ENCODE results near the gene TRABD2B. TPM values are rescaled to one million over a fixed set of nuclear protein-coding genes. Genes with fewer than 3 reads are reported as not detected.
A peak's percentile ranks its signal among the peaks of the same experiment; 100 is the strongest.

TRABD2B gene
- polyA plus RNA-seq, 1 donor: 21.2 TPM

GRCh38 chr1:47852006-47852718 lies 145.0 kb downstream of the TRABD2B start:
- no peak for DNase-seq

DNA sequence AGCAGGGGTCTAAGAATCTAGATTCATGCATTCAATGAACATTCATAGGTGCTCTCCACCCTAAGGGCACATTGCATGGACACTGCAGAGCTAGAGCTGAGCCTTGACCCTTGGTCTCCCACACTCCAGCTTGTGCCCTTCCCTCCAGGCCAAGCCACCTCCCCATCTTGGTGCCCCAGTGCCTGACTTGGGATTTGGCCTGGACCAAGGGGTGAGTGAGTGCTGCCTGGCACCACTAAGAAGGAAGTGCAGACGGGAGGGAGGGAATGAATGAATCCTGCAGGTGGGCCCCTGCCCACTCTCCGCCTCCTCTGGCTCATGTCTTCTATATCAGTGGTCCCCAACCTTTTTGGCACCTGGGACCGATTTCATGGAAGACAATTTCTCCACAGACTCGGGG lies 146.7 kb downstream of the TRABD2B start:
- no peak for DNase-seq

DNA sequence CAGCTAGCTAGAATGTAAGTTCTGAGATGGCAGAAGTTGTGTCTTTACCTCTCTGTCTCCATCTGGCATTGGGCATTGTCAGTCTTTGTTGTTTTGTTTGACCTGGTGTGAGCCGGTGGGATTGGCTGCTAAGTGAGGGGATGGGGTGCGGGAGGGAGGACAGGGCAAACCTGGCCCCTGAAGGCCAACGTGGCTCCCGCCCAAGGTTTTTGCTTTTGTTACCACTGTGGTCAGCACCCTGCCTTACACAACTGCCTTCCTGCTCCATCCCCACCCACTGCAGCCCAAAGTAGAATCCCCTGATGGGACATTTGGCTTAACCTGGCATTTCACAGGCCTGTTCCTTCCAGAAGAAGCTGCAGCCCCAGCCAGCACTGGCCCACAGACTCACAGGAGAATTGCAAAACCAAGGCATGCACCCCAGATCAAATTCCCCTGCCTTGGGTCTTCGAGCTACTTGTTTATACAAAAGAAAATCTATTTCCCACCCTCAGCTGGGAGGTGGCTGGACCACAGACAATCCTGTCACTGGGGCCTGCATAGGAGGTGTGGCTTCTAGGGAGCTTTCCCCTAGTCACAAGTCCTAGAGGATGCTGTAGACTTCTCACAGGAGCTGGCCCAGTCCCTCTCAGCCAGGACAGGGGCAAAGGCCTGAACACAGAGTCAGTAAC lies 147.5 kb downstream of the TRABD2B start:
- no peak for DNase-seq

DNA sequence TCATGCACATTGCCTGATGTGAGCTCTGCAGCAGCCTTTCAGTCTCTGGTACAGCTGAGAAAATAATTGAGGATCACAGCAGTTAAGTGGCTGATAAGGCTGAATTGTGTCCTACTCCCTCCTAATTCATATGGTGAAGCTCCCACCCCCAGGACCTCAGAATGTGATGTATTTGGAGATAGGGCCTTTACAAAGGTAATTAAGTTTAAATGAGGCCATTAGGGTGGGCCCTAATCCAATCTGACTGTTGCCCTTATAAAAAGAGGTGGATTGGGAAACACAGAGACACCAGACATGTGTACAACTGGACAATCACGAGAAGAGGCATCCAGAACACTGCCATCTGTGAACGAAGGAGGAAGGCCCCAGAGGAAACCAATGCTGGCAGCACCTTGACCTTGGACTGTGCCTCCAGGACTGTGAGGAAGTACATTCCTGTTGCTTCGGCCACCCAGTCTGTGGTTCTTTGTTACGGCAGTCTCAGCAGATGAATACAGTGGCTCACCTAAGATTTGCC lies 148.1 kb downstream of the TRABD2B start:
- DNase-seq: no peak

DNA sequence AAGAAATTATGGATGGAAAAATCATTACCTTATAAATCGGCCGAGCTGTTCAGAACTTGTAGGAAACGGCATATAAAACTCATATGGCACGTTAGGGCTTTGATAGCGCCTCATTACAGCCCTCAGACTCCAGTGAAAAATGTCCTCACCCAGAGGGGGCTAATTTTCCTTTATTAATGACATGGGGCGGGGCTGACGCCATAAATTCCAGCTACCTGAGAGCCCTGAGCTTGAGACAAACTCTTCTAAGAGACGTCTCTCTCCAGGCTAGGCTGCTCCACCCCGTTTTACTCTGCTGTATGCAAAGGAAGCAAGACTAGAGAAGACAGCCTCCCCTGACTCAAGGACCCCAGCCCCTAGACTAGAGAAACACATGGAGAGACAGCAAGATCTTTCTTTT lies 149.4 kb downstream of the TRABD2B start:
- DNase-seq: no peak

GRCh38 chr1:47844558-47844955 lies 152.6 kb downstream of the TRABD2B start:
- DNase-seq: no peak

DNA sequence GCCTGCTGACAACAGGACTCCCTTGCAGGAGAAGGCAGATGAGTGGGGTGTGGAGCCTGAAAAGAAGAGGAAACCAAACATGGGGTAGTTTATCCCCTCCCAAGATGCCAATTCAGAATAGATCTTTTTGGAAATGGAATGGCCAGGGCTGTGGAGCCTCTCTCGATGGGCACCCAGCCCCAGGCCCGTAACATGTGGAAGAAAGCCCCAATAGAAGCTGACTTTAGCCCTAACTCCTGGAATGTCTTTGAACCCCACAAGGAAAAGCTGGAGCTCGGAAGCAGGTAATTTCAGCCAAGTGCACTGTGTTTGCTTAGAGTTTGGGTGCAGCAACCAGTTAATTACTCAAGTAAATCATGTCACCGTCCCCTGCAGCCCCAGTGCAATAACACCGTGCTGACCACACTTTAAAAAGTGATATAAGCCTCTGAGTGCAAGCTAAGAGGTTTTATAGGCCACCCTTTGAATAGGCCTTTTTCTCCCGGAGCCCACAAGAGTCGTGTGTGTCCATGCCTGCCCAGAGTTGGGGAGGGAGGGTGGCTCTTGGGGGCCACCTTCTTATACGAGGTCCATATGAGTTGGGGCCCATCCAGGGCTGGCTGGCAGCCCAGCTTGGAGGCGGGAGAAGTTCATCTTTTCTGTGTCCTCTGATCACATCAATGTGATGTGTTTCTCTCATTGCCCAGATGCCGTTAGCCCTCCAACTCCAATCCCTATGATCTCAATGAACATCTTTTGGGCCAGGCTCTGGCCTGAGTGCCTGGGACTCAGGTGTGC lies 153.2 kb downstream of the TRABD2B start:
- peak; percentile 59 for DNase-seq

DNA sequence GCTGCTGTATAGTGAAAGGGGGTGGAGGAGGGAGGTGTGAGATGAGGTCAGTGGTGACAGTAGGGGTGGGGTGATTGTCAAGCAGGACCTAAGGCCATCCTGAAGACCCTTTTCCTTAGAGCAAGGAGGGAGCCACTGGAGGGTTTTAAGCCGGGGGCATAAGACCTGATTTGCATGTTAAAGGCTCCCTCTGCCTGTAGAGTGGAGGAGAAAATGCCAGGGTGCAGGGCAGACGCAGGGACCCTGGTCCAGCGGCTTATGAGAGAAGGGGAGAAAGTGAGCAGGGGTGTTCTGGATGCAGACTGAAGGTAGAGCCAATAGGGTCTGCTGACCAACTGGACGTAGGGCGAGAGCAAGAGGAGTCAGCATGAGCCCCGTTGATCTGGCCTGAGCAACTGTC lies 154.1 kb downstream of the TRABD2B start:
- no peak for DNase-seq

DNA sequence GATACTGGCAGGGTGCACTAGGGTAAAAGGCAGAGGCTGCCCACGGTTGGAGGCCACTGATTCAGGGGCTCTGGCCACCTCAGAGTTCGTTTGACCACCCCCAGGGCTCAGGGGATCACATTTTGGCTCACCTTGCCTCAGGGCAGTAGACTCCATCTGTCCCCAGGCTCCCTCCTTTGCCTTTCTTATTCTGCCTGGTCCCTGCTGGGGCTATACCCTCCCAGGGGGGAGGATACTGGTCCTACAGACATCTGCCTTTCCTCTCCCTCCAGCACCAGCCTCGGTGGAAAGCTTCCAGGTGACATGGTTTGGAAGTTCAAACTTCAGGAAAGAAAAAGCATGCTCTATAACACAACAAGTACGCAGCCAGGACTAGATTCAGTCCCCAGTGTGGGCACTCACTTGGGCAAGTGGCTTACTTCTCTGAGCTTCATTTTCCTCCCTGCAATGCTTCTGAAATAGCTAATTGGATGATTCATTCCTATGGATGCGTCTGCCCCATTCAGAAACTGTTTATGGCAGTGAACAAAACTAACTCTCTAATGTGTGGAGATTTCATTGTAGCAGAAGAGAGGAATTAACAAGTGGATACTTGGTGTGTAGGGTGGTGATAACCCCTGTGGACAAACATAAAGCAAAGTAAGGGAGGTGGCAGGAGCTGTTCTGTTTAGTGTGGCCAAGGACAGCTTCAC lies 154.8 kb downstream of the TRABD2B start:
- DNase-seq: no peak

GRCh38 chr1:47841356-47841755 lies 155.8 kb downstream of the TRABD2B start:
- DNase-seq: no peak

GRCh38 chr1:47840393-47841190 lies 156.6 kb downstream of the TRABD2B start:
- DNase-seq: no peak

DNA sequence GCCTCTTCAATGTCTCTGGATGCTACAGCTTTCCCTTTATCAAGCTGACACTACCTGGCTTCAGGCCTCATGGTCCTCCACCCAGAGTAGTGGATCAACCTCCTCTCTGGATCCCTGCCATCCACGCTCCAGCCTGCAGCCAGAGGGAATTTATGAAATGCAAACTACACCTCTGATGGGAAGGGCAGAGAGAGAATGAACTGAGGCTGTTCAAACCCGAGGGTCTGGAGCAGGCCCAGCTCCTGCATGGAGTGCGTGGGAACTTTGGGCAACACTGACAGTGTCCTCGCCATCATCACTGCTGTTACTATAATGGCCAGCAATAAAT lies 157.8 kb downstream of the TRABD2B start:
- DNase-seq: no peak

DNA sequence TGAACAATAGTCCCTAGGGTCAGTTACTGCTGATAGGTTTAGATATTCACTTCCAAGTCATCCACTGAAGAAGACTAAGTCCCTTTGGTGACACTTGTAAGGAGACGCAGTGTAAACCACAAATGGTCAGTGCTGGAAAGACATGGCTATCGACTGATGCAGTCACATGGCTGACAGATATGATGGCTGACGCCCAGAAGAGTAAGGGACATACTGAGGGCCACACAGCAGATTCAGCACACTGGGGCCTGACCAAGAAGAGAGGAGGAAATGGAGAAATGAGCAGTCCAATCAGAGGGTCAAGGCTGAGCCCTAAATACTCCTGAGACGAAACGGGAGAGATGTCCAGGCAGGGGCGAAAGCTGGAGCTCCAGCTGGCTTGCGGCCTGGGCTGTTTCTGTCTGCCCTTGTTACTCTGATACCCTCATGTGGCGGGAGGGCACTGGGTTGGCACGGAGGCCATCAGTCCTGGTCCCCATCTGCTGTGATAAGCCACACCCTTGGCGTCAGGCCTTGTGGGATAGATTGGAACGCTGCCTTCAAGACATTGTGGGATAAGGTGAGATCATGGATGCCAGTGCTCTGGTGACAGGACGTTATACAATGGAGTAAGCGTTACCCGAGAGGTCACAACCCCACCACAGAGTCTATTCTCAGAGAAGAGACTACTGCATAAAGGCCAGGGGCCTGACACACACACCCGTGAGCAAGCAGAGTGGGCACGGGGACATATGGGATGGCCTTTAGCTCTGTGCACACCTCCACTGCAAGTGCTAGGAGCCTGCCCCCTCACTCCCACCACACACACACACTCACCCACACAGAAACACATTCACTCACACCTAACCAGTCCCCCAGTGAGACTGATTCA lies 158.4 kb downstream of the TRABD2B start:
- no peak for DNase-seq

DNA sequence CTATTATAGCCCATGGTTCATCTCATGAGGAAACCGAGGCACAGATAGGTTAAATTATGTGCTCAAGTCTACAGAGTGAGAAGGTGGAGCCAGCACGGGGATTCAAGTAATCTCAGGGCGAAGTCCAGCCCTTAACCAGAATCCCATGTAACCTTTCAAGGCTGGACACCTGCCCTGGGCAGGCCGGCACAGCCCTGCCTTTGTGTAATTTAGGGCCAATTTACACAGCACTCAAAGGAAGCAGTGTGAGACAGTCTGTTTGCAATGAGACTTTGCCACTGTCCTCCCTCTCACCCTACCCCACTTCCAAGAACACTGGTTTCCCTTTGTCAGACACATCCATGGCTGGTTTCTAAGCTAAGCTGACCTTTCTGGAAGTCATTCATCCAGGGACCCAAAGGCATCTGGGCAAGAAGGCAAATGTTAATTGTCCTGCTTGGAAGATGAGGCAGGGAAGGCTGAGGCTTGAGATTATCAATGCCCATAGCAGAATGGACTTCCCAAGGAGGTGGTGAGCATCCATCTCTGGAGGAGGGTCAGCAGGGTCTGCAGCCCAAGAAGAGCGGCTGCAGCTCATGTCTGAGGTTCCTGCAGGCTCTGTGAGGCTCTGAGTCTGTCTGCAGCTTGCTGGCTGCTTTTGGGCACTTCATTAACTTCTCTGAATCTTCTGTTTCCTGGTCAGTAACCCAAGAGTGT lies 159.2 kb downstream of the TRABD2B start:
- no peak for DNase-seq

DNA sequence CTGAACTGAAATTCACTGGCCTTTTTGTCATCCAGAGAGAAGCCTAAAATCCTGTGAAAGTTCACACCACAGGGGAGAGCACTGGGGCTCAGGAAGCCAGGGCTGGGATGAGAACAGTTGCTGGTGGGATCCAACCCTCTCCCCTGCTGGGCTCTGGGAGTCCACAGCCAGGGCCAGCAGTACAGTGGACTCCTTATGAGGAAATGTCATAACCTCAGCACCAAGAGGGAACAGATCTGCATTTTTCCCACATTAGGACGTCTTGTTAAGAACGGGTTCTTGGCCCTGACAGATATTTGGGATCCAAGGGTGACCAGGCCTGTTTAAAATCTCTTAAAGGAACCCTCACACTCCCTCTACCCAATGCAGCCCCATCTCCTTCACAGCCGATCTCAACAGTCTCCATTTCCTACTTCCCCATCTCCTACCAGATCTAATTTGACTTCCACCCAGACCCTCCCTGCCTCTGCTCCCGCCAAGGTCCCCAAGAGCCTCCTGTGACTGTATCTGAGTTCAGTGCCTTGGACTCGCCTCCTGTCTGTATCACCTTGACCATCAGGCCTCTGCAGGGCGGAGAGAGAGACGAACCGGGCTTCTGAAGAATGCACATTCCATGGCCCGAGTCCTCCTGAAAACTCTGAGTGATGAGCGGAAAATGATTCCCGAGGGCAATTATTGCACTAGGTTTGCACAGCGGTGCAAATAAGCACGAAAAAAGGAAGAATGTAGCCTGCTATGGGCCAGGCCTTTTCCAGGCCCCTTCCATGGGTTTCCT lies 159.9 kb downstream of the TRABD2B start:
- no peak for DNase-seq

DNA sequence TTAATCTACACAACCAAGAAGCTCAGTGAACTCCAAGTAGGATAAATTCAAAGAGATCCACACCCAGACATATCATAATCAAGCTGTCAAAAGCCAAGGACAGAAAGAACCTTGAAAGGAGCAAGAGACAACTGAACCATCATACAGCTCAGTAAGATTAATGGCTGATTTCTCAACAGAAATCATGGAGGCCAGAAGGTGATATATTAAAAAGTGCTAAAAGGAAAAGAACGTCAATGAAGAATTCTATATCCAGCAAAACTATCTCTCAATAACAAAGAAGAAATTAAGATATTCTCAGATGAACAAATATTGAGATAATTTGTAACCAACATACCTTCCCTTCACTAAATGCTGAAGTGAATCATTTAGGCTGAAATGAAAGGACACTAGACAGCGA lies 161.8 kb downstream of the TRABD2B start:
- no peak for DNase-seq

DNA sequence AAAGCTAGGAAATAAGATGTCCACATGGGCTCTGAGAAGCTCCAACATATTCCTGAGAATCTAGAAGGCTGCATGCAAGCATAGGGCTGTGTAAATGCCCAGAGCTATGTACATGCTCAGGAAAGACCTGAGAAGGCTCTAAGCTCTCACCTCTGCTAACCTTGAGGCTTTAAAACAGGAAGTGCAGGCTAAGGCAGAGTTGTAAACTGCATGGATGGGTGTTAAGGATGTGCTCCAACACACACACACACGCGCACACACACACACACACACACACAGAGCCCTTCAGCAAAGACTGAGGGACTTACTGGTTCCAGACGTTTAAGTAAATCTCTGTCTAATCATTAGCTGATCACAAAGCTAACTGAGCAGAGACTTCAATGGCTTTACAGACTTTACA lies 162.9 kb downstream of the TRABD2B start:
- no peak for DNase-seq

- no peak for DNase-seq
Measured at GRCh38 chr1:47830641-47831333, 166.4 kb downstream of the TRABD2B start.

- DNase-seq: no peak
Measured at GRCh38 chr1:47830021-47830420, 167.2 kb downstream of the TRABD2B start.
